ENCODE results near the gene C3. TPM values are rescaled to one million over a fixed set of nuclear protein-coding genes. Genes with fewer than 3 reads are reported as not detected.
A peak's percentile ranks its signal among the peaks of the same experiment; 100 is the strongest.

C3 gene
- total and polyA plus RNA-seq, 2 of the 13 experiments (the other 11 are each of a cell fraction or from before 2014, with no cell fraction given): 1,455 to 6,272 TPM

DNA sequence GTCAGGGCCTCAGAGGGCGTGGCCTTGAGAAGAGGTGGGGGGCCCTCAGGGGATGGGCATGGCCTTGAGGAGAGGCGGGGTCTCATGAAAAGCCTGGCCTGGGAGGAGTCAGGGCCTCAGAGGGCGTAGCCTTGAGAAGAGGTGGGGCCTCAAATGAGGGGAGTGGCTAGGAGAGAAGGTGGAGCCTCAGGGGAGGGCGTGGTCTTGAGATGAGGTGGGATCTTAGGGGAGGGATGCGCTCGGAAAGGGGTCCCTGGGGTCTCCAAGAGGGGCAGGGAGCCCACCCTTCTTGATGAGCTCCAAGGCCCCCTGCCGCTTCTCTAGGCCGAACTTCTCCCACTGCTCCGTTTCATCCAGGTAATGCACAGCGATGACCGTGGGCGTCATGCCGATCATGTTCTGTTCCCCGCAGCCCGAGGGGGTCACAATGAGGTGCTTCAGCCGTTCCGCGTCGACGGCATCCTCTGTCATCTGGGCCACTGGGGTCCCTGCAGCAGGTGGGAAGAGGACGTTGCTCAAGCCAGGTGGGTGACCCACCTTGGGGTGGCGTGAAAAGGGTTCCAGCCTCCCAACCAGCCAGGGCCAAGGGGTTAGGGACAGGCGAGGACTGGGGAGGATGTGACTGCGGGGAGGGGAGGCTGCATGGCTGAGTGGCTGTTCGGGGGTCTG, 26.2 kb downstream of the C3 start (continued):
- TF ChIP-seq, protein P1, sequence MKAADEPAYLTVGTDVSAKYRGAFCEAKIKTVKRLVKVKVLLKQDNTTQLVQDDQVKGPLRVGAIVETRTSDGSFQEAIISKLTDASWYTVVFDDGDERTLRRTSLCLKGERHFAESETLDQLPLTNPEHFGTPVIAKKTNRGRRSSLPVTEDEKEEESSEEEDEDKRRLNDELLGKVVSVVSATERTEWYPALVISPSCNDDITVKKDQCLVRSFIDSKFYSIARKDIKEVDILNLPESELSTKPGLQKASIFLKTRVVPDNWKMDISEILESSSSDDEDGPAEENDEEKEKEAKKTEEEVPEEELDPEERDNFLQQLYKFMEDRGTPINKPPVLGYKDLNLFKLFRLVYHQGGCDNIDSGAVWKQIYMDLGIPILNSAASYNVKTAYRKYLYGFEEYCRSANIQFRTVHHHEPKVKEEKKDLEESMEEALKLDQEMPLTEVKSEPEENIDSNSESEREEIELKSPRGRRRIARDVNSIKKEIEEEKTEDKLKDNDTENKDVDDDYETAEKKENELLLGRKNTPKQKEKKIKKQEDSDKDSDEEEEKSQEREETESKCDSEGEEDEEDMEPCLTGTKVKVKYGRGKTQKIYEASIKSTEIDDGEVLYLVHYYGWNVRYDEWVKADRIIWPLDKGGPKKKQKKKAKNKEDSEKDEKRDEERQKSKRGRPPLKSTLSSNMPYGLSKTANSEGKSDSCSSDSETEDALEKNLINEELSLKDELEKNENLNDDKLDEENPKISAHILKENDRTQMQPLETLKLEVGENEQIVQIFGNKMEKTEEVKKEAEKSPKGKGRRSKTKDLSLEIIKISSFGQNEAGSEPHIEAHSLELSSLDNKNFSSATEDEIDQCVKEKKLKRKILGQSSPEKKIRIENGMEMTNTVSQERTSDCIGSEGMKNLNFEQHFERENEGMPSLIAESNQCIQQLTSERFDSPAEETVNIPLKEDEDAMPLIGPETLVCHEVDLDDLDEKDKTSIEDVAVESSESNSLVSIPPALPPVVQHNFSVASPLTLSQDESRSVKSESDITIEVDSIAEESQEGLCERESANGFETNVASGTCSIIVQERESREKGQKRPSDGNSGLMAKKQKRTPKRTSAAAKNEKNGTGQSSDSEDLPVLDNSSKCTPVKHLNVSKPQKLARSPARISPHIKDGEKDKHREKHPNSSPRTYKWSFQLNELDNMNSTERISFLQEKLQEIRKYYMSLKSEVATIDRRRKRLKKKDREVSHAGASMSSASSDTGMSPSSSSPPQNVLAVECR (CRISPR knock-in tag; IDR thresholded peaks at IDR 0.05; ENCODE audit: borderline replicate concordance): no peak
- TF ChIP-seq JUN (CRISPR knock-in tag; IDR thresholded peaks at IDR 0.05) (no peak), ZNF768 (CRISPR knock-in tag; IDR thresholded peaks at IDR 0.05) (peak; percentile 33; the same call in 1 of the 2 replicates), STAT5B (CRISPR knock-in tag; IDR thresholded peaks at IDR 0.05) (no peak), LCORL (IDR thresholded peaks at IDR 0.05) (no peak), LCORL (CRISPR knock-in tag; IDR thresholded peaks at IDR 0.05) (no peak), SOX13 (IDR thresholded peaks at IDR 0.05) (no peak), SOX13 (CRISPR knock-in tag; conservative IDR thresholded peaks at IDR 0.05 in 1 of 2, IDR thresholded peaks at IDR 0.05 in 1 of 2) (no peak), MIER2 (CRISPR knock-in tag; IDR thresholded peaks at IDR 0.05) (no peak), ZBTB38 (CRISPR knock-in tag; IDR thresholded peaks at IDR 0.05) (peak; percentile 97)

DNA sequence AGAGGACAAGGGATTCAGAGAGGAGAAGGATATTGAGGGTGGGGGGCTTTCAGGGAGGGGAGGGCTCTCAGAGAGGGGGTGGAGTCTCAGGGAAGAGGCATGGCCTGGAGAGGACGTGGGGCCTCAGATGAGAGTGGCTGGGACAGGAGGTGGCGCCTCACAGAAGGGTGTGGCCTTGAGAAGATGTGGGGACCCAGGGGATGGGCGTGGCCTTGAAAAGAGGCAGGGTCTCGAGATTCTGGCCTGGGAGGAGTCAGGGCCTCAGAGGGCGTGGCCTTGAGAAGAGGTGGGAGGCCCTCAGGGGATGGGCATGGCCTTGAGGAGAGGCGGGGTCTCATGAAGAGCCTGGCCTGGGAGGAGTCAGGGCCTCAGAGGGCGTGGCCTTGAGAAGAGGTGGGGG, 26.8 kb downstream of the C3 start:
- no peaks in the 10 kb centered on the region for H3K27me3 ChIP-seq (ENCODE audit: control insufficient read depth in 1 of 2, insufficient read depth in 2 of 2, low read length in 2 of 2)
- H3K36me3 ChIP-seq (replicated peaks in 1 of 2; ENCODE audit: control insufficient read depth in 1 of 2, insufficient read depth in 2 of 2, low read length in 2 of 2): peaks cover 44 to 85% of the 10 kb centered on the region in 2 experiments
- in situ Hi-C loops (cut with HindIII; ENCODE audit: extremely low pct_ligation_motif_present, low pct_unique_long_range_greater_than_20kb) (no loop called here), intact Hi-C loops (cut with micrococcal nuclease; ENCODE audit: unreplicated experiment) (no loop called here)
- CTCF ChIA-PET (ENCODE audit: low intra/inter-chr PET ratio, low total read pairs): no interaction called here
- H4K20me1 ChIP-seq (ENCODE audit: insufficient read depth, low read length): peaks cover 66% of the 10 kb centered on the region
- no TSS peak for BruUV-seq (replicated peaks)
- peak; percentile 32 for ATAC-seq
- H3K4me3 ChIP-seq (replicated peaks in 1 of 3; ENCODE audit: insufficient read depth in 1 of 3, low read depth in 2 of 3, low read length in 3 of 3): no peak overlapping the region
- H3K79me2 ChIP-seq (ENCODE audit: insufficient read depth, low read length): no peaks in the 10 kb centered on the region
- peak; percentile 36 for DNase-seq (ENCODE audit: low spot score)
- H3K27ac ChIP-seq (ENCODE audit: extremely low read length, insufficient read depth, low read length): no peak overlapping the region
- 91% methylated on average over 5 of the region's 7 CpGs for WGBS (ENCODE audit: low lambda C conversion rate)
- FAIRE-seq: no peak
- no peaks in the 10 kb centered on the region for H3K9me3 ChIP-seq (ENCODE audit: low read length)
- POLR2A ChIA-PET: no interaction called here
- no peak overlapping the region for H3K9ac ChIP-seq (ENCODE audit: insufficient read depth, low read depth, low read length)
- no peaks in the 10 kb centered on the region for H3K4me1 ChIP-seq (ENCODE audit: insufficient read depth, low read length)
- H2AFZ ChIP-seq (ENCODE audit: low read length): no peak overlapping the region
- no peak overlapping the region for H3K4me2 ChIP-seq (ENCODE audit: low read depth, low read length)
- TF ChIP-seq POLR2A (IDR thresholded peaks at IDR 0.05; ENCODE audit: insufficient read depth in 1 of 2, low read depth in 2 of 2, low read length in 2 of 2): 0 out of 4 replicates have a peak, but pooled peaks of 1 of the 2 experiments have one; percentile 25
- no peak for TF ChIP-seq TBX3 (IDR thresholded peaks at IDR 0.05; ENCODE audit: borderline replicate concordance)
- TF ChIP-seq SP4 (CRISPR knock-in tag; IDR thresholded peaks at IDR 0.05): no peak
- TF ChIP-seq RBM22 (optimal IDR thresholded peaks at IDR 0.05; ENCODE audit: low read length): peak; percentile 12
- peak; percentile 52 for TF ChIP-seq POLR2G (IDR thresholded peaks at IDR 0.05; ENCODE audit: low read depth, low read length)
- TF ChIP-seq SP2 (CRISPR knock-in tag; IDR thresholded peaks at IDR 0.05): peak; percentile 5; the same call in 1 of the 2 replicates
- no peak for TF ChIP-seq IKZF4 (CRISPR knock-in tag; IDR thresholded peaks at IDR 0.05; ENCODE audit: borderline replicate concordance, low read depth, not compliant biosample characterization)
- peak; percentile 5; the same call in 1 of the 2 replicates for TF ChIP-seq SALL1 (CRISPR knock-in tag; IDR thresholded peaks at IDR 0.05)
